Measurements from ENCODE around the gene TTLL4. TPM values are rescaled to one million over a fixed set of nuclear protein-coding genes. Genes with fewer than 3 reads are reported as not detected.

Gene TTLL4
- total and polyA plus RNA-seq, 2 of the 8 experiments (the other 6 are each of a cell fraction or from before 2014, with no cell fraction given), result 71.1 to 105 TPM

DNA sequence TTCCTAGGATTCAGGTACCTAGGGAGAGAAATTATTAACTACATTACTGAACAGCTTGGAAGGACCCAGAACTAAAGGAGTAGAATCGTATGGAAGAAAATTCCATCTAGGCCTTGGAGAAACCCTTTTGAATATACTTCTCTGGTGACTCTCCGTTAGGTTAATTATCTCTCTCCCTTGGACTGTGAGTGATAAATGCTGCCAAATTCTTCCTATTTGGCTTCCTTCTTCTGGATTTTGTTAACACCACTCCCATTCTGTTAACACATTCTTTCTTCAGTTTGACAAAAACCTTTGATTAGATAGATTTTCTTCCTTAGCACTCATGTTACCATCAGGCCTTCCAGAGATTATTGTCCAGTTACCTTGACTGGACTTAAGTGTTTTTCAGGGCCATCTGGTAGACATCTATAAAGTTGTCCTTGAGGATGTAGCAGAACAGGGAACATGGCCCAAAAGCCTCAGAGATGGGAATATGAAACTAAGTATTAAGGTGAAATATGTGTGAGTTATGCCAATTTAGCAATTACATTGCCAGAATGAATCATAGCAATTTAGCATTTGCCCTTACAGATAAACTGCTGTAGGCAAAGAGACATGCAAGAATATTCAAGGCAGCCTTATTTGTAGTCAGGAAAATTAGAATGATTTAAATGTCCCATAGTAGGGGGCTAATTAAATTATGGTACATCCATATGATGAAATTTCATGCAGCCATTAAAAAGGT lies 78.1 kb downstream of the TTLL4 start (continued):
- TF ChIP-seq CBX5 (IDR thresholded peaks at IDR 0.05; ENCODE audit: low read depth, low read length) (no peak), CHD1 (IDR thresholded peaks at IDR 0.05; ENCODE audit: low read depth, low read length) (no peak), RFX5 (IDR thresholded peaks at IDR 0.05; ENCODE audit: borderline replicate concordance, low read depth, low read length) (no peak), POU5F1 (IDR thresholded peaks at IDR 0.05; ENCODE audit: low read depth, low read length) (no peak), SIN3A (conservative IDR thresholded peaks at IDR 0.05 in 1 of 2, IDR thresholded peaks at IDR 0.05 in 1 of 2; ENCODE audit: low read depth in 1 of 2, low read length in 2 of 2) (no peak), POLR2A (IDR thresholded peaks at IDR 0.05; ENCODE audit: control extremely low read depth in 1 of 2, low read depth in 2 of 2, low read length in 2 of 2) (no peak), CHD2 (IDR thresholded peaks at IDR 0.05; ENCODE audit: low read length) (no peak), RBBP5 (IDR thresholded peaks at IDR 0.05; ENCODE audit: borderline replicate concordance, low read depth, low read length) (no peak)

Measured in H1 (cell line).